Smooth muscle cell of the brain vasculature (primary cell): ENCODE data around the gene TTYH1.

Experiments used
- DNase-seq: peaks from one replicate; pipeline ENCODE4 v3.0.0-alpha.2; 2012; ENCODE audit warnings: low read depth, low spot score

Gene TTYH1

DNA sequence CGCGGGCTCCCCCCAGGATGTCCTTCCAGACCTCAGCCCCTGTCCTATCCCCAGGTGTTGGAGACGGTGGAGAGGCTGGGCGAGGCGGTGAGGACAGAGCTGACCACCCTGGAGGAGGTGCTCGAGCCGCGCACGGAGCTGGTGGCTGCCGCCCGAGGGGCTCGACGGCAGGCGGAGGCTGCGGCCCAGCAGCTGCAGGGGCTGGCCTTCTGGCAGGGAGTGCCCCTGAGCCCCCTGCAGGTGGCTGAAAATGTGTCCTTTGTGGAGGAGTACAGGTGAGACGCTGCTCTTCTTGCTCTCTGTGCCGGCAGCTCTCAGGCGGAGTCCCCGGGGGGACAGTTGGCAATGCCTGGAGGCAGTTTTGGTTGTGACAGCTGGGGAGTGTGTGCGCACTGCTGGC lies 6.9 kb downstream of the TTYH1 start:
- DNase-seq = no peak

DNA sequence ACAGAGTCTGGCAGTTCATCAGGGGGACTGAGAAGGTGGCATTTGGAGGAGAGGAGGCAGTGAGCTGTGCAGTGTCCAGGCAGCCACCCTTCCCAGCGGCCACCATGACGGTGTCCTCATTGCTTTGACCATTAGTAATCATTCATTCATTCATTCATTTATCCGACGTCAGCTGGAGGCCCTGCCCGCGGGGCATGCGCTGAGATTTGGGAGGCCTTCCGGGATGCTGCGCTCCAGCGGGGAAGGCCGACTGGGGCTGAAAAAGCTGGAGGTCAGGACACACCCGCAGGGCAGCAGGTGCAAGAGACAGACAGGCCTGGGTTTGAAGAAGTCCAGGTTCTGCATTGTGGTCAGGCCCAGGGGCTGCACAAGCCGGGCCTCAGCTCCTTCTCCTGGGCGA lies 8.9 kb downstream of the TTYH1 start:
- DNase-seq = no peak

DNA sequence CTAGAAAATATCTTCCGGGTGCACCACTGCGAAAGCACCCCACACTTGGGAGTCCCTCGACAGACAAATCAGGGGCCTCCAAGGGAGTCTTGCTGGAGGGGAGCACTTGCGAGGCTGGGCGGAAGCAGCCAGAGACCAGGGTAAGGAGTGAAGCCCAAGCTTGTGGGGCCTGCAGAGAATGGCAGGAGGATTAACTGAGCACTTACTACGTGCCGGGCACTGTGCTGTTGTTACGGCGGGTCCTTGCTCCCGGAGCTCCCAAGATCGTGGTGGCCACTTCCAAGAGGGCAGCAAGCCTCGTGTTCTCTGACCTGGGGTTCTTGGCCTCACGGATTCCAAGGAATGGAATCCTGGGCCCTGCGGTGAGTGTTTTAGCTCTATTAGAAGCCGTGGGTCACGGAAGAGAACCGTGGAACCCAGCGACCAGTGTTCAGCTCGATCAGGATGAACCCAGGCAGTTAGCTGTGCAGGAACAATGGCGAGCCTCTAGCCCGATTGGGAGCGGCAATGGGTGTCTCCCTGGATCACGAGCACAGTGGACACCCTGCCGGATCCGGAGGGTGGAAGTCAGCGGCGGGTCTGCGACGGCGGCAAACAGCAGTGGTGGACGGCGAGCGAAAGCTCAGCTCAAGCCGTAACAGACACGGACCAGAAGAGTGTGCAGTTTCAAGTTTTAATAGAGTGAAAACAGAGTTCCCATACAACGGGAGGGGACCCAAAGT lies 9.6 kb downstream of the TTYH1 start:
- DNase-seq = no peak

DNA sequence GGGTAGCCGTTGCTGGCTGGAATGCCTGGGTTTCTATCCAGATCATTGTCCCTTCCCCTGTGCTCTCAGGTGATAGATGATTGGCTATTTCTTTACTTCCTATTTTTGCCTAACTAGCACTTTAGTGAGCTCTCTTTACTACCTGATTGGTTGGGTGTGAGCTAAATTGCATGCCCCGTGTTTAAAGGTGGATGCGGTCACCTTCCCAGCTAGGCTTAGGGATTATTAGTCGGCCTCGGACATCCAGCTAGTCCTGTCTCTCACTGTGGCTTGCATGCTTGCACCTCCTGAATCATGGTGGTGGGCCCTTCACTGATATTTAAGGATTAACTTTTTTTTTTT lies 10.1 kb downstream of the TTYH1 start:
- no peak for DNase-seq

DNA sequence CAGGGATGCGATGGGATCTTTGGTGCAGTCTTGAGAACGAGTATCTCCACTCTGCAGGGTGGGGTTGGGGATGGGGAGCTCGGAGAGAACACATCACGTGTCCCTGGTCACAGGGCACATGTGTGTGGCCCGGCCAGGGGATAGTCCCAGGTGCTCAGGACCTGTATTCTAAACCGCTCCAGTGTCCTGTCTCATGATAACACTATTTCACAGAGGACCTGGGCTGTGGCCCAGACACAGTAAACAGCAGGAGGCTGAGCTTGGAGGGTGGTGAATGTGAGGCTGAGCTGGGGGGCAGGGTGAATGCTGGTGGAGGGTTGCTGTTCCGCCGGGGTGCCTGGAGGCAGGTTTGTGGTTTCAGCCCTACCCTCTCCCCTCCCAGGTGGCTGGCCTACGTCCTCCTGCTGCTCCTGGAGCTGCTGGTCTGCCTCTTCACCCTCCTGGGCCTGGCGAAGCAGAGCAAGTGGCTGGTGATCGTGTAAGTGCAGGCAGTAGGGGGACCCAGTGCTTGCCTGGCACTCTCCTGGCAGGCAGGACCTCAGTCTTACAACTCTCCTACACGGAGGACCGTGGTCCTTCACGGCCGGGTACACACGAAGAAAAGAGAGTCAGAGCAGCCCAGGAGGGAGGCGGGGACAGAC lies 11.1 kb downstream of the TTYH1 start:
- DNase-seq = no peak

DNA sequence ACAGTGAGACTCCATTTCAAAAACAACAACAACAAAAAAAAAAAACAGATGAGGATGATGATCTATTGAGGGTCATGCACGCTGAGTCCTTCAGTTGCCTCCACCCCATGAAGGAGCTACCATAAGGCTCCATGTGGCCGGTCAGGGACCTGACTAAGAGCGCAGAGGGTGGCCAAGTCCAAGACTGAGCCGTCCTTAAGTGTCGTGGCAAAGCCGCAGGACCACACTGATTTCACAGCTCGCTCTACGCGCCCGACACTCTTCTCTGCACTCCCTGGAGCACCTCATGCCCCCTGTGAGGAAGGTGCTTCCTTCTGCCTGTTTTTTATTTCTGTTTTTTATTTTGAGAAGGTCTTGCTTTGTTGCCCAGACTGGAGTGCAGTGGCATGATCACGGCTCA lies 12.3 kb downstream of the TTYH1 start:
- no peak for DNase-seq

DNA sequence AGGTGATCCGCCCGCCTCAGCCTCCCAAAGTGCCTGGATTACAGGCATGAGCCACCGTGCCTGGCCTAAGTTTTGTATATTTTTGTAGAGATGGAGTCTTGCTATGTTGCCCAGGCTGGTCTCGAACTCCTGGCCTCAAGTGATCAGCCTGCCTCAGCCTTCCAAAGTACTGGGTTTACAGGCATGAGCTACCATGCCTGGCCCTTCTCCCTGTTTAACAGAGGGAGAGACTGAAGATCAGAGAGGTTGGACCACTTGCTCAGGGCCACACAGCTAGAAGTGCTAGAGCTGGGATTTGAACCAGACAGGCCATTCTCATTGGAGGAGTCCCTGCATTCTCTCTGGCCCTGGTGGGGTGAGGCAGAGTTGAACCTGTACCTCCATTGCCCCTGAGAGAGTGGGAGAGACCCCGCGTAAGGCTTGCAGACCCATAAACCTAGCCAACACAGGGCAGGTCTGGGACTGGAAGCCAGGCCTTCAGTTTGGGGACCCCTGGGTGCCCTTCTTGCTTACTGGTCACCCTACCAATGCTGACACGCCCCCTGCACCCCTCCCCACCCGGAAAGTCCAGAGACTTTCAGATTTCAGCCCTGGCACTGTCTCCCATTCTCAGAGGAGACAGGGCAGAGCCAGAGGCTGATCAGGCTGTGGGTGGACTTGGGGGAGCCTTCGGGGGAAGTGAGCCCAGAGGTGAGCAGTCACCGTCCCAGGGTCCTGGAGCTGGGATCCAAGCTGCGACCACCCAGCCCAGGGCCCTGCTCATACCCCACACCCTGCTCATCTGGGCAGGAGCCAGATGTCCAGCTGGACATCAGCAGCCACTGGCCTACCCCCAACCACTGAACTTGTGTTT lies 13.3 kb downstream of the TTYH1 start:
- no peak for DNase-seq

DNA sequence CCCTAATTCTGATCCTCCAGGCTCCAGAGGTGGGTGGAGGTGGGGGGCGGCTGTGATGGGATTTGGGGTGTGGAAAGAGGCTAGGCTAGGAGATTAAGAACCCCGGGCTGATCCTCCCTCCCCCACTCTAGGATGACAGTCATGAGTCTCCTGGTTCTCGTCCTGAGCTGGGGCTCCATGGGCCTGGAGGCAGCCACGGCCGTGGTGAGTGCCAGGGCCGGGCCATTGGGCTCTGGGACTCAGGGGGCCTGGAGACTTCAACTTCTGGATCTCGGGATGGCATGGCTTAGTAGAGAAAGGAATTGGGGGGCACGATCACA lies 13.9 kb downstream of the TTYH1 start:
- no peak for DNase-seq

DNA sequence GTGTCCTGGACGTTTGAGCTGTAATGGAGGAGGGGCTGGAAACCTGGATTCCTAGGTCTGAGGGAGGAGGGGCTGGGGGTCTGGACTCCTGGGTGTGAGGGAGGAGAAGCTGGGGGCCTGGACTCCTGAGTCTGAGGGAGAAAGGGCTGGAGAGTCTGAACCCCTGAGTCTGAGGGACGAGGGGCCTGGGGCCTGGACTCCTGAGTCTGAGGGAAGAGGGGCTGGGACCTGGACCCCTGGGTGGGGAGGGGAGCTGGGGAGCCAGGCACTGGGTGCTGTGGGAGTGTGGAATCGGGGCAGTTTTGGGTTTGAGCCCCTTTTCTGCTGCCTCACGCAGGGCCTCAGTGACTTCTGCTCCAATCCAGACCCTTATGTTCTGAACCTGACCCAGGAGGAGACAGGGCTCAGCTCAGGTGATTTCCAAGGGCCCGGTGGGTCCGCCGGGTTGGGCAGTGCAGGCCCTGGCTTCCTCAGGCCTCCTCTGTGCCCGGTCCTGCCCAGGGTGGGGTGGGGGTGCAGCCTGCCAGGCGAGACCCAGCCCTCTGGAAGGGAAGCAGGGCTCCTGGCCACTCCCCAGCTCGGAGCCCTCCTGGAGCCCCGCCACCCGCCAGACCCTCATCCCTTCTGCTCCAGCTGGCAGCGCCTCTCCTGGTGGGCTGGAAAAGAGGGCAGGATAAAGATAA lies 14.4 kb downstream of the TTYH1 start:
- no peak for DNase-seq

DNA sequence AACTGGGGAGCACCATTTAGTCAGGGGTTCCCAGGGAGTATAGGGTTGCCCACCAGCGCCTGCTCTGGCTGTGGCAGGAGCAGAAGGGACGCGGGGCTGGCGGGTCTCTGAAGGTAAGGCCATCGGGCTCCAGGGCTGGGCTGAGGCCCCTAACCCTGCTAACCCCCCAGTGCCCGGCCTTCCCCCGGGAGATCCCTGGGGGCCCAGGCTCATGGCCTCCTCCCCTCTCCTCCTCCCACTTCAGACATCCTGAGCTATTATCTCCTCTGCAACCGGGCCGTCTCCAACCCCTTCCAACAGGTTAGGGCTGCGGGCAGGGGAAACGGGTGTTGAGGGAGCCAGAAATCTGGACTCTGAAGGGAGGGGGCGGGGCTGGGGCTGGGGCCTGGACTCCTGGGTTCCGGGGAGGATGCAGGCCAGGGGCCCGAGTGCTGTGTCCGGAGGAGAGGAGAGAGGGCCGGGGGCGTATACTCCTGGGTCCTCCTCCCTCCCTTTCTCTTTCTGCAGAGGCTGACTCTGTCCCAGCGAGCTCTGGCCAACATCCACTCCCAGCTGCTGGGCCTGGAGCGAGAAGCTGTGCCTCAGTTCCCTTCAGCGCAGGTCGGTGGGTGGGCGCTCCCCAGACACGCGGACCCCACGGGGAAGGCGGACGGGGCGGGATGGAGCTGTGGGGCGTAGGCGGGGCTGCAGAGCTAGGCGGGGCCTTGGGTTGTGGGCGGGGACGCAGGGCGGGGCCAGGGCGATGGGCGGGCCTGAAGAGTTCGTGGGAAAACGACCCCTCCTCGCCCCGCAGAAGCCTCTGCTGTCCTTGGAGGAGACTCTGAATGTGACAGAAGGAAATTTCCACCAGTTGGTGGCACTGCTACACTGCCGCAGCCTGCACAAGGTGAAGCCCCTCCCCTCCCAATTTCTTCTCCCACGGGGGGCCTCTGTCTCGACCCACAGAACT lies 15.3 kb downstream of the TTYH1 start:
- DNase-seq = no peak

DNA sequence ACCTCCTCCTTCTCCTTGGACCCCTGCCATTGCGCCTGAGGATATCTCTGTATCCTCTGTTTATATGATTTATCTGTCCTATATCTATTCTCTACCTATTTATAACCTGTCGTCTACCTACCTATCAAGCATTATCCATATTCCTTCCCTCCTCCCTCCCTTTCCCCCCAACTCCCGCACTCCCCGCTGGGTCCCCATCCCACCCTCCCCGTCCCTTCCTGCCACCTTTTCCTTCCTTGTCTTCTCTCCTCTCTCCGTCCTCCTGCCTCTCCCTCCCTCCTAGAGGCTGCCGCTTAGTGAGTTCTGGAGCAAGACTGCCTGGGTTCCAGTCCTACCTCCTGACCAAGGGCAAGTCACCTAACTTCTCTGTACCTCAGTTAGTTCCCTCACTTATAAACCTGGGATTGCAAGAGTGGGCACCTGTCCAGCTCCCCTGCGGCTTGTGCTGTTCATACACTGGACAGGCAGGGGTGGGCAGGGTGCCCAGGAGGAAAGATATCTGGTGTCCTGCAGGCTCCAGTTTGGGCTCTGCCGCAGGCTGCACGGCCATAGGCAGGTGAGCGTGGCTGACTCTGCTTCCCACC lies 16.1 kb downstream of the TTYH1 start:
- no peak for DNase-seq

DNA sequence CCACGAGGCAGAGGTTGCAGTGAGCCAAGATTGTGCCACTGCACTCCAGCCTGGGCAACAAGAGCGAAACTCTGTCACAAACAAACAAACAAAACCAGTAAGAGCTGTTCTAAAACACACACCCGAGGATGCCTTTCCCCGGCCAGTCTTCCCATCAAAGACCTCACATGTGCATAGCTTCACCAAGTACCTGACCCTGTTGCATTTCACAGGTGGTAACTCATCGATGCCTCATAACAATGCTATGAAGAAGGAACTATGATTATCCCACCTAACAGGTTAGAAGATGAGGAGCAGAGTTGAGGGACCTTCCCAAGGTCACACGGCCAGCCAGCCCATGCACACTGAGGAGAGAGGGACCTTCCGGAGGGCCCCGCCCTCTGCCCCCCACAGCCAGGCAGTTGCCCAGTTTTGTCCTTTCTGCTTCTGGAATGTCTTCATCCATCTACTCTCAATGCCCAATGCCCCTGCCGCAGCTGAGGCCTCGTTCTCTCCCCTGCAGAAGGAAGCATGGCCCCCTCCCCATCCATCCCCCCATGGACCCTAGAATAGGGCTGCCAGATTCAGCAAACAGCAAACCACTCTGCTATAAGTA lies 17.0 kb downstream of the TTYH1 start:
- DNase-seq = no peak

DNA sequence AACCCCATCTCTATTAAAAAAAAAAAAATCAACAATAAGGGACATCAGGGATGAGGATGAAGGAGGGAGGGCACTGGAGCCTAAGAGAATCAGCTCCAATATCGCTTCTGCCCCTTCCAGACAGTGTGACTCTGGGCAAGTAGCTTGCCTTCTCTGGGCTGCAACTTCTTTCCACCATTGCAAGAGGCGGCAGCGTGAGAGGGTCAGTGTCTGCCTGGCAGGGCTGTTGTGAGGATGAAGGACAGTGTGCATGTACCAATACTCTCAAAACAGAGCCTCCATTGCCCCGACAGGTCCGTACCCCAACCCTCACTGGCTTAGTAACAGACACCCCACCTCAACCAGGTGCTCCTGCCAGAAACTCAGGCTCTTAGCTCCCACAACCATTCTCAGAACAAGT lies 18.4 kb downstream of the TTYH1 start:
- DNase-seq = no peak

DNA sequence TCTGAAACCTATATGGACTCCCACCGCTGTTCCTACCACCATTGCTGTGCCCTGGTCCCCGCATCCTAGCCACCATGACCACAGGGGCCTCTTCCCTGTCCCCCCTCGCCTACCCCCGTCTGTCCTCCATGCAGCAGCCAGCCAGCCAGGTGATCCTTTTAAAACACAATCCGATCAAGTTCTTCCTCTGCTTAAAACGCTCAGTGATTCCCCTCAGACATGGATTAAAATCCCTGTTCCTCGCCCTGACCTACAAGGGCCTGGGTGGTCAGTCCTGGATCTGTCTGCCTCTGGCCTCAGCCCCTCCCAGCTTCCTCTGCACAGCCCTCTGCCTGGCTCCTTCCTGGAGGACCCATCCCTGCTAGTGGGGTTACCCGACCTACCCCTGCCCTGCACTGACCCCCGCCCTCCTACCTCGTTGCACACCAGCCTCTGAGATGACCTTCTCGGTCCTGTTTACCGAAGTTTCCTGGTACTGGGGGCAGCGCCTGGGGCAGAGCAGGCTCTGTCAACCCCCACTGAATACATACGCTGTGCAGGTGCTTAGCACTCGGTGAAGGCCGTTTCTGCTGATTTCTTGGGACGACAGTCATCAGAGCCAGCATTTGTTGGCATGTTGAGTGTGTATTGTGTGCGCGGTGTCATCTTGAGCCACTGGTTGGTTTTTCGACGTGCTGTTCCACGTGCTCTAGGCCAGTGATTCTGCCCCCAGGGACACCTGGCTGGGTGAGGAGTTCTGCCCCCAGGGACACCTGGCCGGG lies 19.0 kb downstream of the TTYH1 start:
- DNase-seq = no peak

DNA sequence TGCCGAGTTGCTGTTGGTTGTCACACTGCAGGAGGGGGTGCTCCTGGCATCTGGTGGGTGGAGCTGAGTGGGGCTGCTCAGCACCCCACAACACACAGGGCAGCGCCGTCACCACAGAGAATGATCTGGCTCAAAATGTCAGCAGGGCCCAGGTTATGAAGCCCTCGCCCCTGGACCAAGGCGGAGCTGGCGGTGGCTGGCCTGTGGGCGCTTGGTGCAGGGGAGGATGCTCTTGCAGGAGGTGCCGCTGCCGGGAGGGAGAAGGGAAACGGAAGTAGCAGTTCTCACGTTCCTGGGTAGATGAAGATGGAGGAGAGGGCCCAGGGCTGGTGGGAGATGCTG lies 19.6 kb downstream of the TTYH1 start:
- DNase-seq = no peak

DNA sequence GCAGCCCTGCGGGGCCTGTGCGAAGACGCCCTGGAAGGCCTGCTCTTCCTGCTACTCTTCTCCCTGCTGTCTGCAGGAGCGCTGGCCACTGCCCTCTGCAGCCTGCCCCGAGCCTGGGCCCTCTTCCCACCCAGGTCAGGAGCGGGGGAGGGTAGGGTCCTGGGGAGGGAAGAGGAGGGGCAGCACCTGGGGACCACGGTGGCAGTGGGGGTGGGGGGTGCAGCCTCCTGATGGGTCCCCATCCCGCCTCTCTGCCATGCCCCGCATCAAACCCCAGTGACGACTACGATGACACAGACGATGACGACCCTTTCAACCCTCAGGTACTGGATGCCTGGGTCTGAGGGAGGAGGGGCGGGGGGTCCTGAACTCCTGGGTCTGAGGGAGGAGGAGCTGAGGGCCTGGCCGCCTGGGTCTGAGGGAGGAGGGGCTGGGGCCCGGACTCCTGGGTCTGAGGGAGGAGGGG lies 20.3 kb downstream of the TTYH1 start:
- DNase-seq = no peak

DNA sequence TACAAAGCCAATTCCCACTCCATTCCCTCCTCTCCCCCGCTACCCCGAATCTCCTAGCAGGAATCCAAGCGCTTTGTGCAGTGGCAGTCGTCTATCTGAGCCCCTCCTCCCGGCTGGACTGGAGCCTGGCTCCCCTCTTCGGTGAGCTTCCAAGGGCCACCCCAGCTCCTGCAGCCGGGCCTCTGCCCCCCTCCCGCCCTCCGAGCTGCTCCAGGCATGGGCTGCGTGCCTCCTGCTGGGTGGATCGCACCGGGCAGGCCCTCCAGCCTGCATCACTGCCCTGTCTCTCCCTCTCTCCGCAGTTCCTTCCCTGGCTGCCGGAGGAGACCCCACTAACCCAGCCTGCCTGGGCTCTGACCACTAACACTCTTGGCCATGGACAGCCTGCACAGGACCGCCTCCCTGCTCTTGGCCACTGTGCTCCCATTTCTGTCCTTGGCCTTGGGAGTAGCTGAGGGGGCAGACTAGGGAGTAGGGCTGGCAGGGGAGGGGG lies 20.8 kb downstream of the TTYH1 start:
- DNase-seq = no peak

DNA sequence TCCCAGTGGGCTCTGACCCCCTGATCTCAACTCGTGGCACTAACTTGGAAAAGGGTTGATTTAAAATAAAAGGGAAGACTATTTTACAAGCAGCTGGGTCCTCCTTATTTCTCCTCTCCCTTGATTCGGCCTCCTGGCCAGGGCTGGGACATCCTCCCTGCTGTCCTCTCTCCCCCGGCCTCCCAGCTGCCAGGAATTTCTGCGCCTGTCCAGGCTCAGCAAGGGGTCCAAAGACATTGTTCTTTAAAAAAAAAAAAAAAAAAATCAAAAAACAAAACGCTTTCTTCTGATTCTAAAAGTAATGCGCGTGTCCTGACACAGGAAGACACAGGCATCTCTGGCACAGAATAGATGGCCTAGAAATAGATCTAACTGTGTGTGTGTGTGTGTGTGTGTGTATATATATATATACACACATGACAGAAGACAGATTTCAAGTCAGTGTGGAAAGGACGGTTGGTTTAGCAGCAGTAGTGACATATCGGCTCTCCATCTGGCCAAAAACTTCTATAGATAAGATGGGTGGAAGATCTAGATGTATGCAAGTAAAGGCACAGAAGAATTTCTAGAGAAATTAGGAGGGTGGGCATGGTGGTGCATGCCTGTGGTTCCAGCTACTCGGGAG lies 21.5 kb downstream of the TTYH1 start:
- no peak for DNase-seq

DNA sequence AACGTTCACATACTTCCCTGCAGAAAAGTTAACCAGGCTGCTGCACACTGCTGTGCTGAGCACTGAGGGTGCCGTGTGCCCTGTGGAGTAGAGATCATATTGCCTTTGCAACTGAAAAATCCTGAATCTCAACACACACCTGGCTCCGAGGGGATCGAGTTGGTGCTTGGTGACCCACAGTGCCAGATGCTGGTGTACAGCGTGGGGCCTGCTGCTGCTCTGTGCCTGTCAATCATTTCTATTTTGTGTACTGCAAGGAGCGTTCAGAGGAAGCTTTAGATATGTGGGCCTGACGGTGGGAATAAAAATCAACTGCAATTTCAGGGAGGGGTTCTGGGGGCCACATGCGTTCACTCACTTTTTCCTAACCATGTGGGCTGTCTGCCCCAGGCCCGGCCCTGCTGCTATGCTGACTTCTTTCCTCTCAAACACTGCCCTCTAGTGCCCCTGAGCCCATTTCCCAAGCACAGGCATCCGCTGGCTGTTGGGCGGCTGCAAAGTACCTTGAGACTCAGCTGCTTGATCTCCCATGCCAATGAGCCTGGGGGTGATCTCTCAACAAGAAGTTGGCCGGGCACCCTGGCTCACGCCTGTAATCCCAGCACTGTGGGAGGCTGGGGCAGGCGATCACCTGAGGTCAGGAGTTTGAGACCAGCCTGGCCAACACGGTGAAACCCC lies 24.0 kb downstream of the TTYH1 start:
- DNase-seq = no peak
